Transverse colon (tissue), 3 donors: Measurements from ENCODE around the gene NT5DC3.

ENCODE experiments used
- CTCF ChIP-seq, 5 experiments: fragments of 200-600 bp in 3 of 5; fragments of 450-650 bp in 2 of 5; sonication (generic) in 3 of 5; IDR thresholded peaks; 1 replicate in 2 of 5; 2 replicates in 3 of 5; pipeline ENCODE4 v1.5.1; 2016 to 2017; ENCODE audit warnings: antibody characterized with exemption in 5 of 5, inconsistent platforms in 3 of 5, mild to moderate bottlenecking in 2 of 5, moderate library complexity in 1 of 5
- POLR2A ChIP-seq: fragments of 450-650 bp; IDR thresholded peaks from one replicate; pipeline ENCODE4 v1.6.1; 2016; ENCODE audit warnings: antibody characterized with exemption, mild to moderate bottlenecking, moderate library complexity

- TF ChIP-seq CTCF (IDR thresholded peaks at IDR 0.05): no peak
- no peak for TF ChIP-seq POLR2A
Observed at GRCh38 chr12:103836345-103836744, 4.7 kb downstream of the NT5DC3 start.
